Cerebellar cortex (tissue), 1 donor: ENCODE results near the gene KIF9.
"Not testable (repeated sequence)": the region's sequence is repeated elsewhere in the genome, so short reads cannot be mapped to it uniquely, and the experiment has no call there.

Source experiments
- DNase-seq: peaks from one replicate; pipeline ENCODE4 v3.0.0-alpha.2; 2015; ENCODE audit warnings: low spot score

KIF9 gene

DNA sequence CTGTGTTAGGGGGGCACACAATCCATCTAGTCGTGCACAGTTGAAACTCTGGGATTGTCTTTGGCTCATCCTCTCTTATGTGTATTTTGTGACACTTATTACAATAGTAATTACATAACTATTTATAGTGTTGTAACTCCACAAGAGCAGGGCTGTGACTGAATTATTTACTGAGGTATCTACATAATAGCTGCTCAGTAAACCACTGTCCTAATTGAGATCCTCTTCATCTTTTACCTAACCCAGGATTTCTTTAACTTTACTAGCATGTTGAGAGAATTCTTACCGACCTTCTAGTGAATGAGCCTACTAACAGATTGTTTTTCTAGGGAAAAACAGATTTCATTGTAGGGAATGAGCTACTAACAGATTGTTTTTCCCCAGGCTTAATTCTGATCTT, 11.2 kb upstream of the KIF9 start:
- no peak for DNase-seq

DNA sequence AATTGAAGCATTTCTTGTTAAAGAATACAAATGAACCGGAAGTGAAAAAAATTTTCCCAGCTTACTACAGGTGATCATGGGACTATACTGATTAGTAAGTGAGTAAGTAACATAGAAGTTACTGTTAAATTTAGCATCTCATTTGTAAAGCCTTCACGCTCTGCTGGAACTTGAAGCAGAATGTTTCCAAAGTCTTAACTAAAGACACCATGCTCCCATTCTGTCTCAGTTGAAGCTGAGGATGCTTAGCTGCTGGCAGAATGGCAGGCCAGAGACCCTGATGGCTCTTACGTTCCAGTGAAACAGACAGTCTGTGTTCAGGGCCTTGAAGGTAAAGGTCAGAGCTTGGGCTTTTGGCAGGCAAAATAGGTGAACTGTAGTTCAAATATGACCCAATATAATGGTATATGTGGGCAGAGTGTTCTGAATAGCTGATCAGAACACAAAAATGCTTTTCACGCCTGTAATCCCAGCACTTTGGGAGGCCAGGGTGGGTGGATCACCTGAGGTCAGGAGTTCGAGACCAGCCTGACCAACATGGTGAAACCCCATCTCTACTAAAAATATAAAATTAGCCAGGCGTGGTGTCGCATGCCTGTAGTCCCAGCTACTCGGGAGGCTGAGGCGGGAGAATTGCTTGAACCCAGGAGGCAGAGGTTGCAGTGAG, 9.3 kb upstream of the KIF9 start:
- DNase-seq = not testable (repeated sequence)

DNA sequence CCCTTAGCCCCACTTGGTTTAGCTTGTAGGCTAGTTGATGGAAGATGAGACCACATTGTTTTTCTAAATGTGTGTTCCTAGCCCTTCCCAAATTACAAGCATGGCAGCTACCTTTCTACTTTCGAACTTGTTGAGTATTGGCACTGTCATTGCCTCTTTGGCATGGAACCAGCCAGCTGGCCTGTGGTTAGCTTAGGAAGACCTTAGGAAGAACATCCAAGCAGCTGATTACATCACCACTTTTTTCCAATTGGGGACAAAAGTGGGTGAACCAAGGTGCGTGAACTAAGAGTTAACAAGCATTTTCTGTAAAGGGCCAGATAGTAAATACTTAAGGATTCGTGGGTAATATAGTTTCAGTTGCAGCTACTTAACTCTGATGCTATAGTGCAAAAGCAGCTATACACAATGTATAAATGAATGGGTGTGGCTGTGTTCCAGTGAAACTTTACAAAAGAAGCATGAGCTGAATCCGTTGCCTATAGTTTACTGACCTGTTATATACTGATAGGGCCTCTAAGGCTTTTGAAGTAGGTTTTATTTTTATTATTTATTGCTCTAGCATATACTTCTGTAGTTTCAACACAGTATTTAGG, 8.7 kb upstream of the KIF9 start:
- no peak for DNase-seq

DNA sequence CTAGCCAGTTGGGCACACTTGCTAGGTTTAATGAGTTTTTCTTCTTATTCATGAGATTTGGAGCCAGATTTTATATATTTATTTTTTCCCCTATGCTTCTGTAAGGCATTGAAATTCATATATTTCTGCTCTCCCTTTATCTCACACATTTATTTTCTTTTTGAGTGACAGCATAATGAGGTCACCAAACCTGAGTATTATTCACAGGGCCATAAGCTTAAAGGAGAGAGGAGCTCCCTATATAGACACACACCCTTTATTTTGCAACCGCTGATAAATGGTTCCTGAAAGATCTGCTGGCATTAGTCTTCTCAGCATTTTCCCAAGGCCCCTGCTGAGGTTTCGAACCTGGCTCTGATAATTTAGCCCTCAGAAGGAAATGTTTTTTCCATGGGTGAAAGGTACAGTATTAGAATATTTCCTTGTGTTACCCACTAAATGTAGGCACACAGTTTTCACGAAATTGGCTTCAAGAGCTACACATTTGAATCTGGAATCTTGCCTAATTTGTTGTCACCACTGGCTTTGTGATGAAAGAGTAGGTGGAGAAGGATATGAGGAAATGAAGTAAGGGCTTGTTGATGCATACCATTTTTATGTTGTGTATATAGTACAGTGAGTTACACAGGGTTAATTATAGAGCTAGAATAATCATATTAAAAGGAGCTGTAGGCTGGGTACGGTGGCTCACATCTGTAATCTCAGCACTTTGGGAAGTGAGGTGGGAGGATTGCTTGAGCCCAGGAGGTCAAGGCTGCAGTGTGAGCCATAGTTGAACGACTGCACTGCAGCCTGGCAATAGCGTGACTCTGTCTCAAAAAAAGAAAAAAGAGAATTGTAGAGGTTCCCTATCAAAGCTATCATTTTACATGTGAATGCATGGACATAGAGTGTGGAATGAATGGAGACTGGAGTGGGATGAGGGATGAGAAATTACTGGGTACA, 6.6 kb upstream of the KIF9 start:
- DNase-seq = no peak

DNA sequence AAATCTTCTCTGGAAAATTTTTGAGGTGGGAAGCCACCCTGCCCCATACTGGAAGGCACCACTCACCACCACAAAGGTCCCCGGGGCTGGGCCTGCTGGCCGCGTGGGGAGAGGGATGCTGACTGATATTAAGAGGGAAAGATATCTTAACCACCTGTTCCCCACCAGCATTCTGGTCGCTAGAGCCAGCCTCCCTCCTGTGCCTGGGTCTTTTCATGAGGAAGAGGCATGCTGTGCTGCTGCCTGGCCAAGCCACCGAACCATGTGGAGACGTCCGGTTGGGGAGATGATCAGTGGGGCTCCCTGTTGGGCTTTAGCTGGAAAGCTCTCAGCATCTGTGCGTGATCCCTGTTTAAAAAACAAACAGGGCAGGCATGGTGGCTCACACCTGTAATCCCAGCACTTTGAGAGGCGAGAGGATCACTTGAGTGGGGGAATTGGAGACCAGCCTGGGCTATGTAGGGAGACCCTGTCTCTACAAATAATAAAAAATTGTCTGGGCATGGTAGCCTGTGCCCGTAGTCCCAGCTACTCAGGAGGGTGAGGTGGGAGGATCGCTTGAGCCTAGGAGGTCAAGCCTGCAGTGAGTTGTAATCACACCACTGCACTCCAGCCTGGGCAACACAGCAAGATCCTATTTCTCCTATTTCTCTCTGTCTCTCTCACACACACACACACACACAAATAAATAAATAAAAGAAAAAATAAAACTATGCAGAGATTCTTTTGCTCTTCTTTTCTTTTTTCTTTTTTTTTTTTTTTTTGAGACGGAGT, 1.2 kb upstream of the KIF9 start:
- DNase-seq = peak; percentile 21

DNA sequence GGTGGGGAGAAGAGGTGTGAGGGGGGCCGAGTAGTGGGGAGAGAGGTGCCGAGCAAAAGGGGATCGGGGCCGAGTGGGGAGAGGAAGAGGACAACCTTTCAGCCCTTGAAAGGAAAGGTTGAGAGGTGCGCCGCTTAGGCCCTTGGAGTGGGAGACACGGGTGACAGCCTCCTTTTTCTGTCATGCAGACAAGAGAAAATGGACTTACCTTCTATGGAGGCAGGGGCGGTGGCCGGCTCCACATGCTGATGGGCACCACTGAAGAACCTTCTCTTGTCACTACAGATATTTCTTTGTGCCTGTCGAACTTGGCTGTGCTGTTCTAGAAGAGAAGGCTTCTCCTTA, 566 bp upstream of the KIF9 start:
- DNase-seq = peak; percentile 24

DNA sequence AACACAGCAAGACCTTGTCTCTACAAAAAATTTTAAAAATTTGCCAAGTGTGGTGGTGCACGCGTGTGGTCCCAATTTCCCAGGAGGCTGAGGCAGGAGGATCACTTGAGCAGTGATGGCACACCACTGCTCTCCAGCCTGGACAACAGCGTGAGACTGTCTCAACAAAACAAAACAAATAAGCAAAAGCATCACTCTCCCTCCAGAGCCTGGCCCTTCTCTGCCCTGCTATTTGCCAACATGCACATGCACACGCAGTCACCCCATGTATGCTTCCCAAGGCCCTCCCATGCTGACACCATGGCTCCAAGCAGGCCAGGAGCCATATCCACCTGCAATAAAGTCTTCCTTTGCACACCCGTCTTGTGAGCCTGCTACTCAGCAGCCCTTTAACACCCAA, 2.1 kb downstream of the KIF9 start:
- DNase-seq = no peak

DNA sequence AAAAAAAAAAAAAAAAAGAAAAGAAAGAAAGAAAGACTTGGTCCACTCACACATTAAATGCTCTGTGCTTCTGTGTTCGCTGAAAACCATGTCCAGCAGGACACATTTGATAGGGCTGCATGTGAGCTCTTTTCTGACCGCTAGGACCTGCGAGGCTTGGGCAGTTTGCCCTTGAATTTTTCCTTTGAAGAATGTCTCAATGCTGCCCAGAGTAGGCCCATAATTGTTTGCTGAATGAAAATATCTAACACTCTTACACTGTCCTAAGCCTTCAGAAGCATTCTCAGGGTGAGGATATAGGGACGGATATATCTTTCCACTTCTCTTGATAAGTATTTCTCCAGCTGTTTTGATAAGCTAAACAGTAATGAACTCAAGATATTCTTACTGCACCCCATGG, 6.0 kb downstream of the KIF9 start:
- no peak for DNase-seq

DNA sequence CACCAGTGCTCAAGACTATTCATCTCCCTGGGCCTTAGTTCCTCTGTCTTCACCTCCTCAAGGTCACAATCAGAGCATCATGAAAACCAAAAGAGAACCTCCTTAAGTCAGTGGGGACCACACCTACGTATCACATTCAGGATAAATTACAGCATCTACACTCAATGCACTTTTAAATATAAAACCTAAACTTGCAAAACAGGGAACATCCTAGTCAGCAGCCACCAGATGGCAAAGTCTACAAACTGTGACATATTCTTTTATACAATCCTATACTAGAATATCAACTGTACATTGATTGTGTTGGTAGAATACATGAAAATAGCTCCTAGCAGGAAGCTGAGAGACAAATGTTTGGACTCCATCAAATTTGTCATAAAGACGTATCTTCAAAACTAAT, 7.9 kb downstream of the KIF9 start:
- no peak for DNase-seq

DNA sequence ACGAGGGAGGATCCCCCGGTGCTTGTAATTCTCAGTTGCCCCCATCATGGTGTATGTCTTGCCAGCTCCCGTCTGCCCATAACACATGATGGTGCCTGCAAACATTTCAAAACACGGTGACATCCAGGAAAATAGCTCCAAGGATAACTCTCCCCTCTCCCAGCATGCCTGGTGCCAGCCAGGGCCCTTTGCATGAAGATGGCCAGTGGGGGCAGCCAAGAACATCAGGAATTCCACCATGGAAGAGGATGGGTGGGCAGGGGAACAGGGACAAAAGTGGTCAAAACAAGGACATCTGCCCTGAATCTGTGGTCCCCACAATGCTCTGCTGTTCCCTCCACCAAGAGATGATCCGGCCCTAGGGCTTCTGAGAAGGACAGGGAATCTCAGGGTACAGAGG, 9.0 kb downstream of the KIF9 start:
- no peak for DNase-seq

DNA sequence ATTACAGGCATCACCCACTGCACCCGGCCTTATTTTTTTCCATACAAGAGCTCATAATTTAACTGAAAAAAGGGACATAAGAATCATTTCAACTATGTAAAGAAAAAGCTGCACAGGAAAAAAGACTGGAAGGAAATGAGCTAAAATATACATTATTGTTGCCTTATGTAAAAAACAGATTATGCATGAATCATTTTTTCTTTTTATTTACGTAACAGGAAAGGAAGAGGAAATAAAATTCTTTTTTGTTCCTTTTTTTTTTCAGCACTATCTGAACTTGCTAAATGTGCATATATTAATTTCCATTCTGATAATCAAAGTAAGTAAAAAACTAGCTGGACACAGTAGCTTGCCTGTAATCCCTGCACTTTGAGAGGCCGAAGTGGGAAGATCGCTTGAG, 12.1 kb downstream of the KIF9 start:
- DNase-seq = no peak

DNA sequence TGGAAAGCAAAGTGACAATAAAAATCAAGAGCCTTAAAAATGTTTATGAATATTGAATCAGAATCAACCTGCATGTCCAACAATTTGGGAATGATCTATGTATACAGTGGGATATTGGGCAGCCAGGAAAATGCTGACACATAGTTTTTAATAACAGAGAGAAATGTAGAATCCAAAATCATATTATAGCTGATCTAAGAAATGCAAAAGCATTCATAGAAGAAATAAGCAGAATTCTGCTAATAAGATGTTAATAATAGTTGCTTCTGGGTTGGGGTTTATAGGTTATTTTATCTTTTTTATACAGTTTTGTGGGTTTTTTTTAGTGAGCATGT, 15.1 kb downstream of the KIF9 start:
- no peak for DNase-seq

DNA sequence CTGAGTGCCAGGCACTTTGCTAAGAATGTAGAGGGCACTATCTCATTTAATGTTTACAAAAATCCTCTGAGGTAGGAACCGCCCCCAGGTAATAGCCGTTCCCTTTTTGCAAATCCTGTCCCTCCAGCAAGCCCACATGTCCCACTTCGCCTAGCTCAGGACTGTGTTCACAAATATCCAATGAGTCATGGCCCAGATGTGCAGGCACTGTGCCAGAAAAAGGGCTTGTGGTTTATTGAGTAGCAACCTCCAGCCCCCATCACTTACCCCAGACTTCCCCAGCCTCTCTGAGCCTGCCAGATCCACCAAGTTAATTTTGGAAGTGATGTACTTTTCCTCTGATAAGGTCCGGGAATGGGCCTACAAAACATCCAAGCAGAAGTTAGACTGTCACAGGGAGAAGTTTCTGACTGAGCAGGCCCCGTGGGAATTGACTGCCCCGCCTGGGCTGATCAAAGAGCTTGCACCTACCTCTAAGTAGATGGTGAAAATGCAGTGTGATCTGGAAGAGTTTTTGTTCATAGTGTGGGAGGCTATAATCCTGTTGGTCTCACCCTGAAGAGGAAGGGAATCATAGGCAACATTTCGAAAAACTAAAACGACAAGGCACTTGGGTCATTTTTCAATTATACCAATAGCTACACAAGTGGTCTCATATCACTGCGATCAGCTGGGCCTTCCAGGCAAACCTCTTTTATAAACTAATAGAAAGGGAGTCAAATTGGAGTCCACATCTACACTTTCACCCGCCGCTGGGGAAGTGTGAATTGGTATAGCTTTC, 15.7 kb downstream of the KIF9 start:
- DNase-seq = no peak

DNA sequence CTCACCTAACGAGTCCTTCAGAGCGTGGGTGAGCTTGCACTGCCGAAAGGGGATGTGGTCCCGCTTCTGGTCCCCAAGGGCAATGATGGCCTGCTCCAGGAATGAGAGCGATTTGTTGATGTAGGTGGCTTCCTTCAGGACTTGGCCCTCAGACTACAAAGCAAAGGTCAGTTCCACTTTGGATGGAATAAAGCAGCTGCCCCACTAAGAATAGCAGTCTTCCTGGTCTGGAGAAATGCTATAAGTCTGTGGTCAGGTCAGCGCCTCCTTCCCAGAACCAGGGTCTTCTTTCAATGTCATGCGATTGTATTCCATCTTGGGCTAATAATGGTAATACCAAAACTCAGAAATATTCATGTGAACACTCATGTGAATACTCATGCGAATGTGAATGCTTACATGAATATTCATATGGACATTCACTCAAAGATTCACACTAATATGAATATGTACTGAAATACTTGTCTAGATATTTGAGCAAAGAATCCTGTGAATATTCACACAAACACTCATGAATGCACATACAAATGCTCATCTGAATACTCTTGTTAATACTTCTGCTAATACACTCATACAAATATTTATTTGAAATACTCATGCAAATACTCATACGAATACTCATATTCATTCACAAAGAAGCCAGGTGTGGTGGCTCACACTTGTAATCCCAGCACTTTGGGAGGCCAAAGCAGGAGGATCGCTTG, 16.7 kb downstream of the KIF9 start:
- DNase-seq = no peak

DNA sequence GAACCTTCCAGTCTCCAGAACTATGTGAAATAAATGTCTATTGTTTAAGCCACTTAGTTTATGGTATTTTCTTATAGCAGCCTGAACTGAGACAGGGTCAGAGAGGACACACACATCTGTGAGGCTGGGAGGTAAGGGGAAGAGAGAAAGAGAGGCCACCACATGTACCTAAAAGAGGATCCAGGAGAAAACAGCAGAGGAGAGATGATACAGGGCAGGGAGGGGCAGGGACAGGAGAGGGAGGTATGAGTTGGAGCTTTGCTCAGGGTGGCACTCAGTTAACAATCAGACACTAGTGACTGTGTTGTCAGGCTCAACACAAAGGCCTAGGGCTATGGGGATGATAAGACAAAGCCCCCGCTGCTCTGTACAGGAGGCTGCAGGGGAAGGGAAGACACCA, 17.6 kb downstream of the KIF9 start:
- no peak for DNase-seq

DNA sequence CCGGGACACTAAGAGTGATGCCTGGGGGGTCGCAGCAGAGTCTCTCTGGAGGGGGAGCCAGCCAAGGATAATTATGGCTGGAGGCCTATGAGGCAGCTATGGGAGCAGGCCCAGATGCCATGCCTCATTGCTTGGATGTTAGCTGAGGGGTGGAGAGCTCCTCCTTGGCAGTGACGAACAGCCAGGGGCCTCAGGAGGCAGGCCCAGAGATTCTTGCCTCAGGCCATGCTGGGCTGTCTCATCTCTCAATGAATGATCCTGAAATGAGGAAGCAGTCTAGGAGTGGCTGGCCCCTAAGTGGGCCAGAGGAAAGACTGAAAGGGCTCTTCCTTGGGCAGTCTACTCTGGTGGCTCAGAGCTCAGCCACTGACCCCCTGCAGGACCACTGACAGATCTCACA, 21.3 kb downstream of the KIF9 start:
- no peak for DNase-seq

DNA sequence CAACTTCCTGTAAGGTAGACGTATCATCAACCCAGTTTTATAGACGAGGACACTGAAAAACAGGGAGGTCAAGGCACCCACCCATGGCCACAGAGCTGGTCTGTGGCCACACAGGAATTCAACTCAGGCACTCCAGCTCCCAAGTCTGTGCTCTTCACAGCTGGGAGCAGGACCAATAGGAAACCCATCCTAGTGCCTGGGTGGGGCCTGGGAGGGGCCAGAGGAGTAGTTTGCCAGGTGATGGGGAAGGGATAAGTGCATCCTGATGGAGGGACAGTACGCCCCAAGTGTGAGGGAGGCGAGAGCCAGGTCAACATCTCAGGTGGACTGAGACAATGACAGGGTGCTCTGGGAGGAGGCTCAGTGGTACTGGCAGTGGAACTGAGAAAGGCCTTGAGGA, 22.0 kb downstream of the KIF9 start:
- no peak for DNase-seq

DNA sequence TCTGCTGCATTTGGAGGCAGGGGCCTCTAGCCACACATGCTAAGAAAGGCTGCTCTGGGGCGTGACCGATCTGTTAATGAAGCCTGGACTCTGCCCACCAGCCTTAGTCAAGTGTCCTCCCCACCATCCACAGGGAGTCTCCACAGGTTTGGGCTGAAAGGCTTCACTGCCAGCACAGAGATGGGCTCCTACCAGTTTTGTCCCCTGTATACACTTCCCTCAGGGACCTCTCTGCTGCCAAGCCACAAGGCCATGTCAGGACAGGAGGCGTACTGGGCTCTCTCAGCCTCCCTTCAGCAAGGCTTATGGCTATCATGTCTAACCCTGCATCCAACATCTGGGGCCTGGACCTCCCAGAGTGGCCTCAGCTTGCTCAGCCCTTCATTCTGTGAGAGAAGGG, 23.5 kb downstream of the KIF9 start:
- DNase-seq = no peak

DNA sequence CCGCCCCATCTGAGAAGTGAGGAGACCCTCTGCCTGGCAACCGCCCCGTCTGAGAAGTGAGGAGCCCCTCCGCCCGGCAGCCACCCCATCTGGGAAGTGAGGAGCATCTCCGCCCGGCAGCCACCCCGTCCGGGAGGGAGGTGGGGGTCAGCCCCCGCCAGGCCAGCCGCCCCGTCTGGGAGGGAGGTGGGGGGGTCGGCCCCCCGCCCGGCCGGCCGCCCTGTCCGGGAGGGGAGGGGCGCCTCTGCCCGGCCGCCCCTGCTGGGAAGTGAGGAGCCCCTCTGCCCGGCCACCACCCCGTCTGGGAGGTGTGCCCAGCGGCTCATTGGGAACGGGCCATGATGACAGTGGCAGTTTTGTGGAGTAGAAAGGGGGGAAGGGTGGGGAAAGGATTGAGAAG, 26.3 kb downstream of the KIF9 start:
- not testable (repeated sequence) for DNase-seq

DNA sequence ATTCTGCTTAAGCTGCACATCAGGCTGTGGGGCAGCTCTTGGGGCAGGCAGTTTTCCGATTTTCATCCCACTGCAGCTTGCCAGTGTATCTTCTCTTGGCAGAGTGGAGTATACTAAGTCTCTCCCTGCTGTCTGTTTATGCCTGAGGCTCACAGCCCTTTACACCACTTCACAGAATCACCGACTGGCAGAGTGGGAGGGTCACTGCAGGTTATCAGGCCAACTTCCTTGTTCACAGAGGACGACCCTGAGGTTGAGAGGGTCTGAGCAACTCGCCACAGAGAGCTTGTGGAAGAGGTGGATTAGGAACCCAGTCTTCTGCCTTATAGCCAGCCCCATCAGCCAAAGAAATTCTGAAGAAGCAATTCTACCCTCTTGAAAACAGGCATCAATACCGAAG, 30.9 kb downstream of the KIF9 start:
- no peak for DNase-seq

DNA sequence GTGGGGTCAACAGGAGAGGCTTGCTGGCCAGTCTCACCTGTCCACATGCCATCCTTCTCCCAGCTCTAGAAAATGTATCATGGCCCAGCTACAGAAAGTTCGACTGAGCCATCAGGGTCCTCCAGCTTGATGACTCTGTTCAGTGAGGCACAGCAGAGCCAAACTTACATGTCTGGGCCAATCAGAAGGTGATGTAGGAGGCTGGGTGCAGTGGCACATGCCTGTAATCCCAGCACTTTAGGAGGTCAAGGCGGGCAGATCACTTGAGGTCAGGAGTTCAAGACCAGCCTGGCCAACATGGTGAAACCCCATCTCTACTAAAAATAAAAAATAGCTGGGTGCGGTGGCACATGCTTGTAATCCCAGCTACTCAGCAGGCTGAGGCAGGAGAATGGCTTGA, 31.5 kb downstream of the KIF9 start:
- not testable (repeated sequence) for DNase-seq
